NT2/D1 (cell line): ENCODE results near the gene C1GALT1.

Source experiments
- SUZ12 ChIP-seq: IDR thresholded peaks from 2 replicates; pipeline ENCODE4 v1.6.1; 2011; ENCODE audit not compliant: insufficient read length, insufficient read depth; ENCODE audit errors: extremely low read depth
- YY1 ChIP-seq: IDR thresholded peaks from 2 replicates; pipeline ENCODE4 v1.6.1; 2011; ENCODE audit not compliant: insufficient read length, insufficient read depth
- ZNF274 ChIP-seq: IDR thresholded peaks from 2 replicates; pipeline ENCODE4 v1.6.1; 2011; ENCODE audit warnings: mild to moderate bottlenecking, low read depth, low read length

DNA sequence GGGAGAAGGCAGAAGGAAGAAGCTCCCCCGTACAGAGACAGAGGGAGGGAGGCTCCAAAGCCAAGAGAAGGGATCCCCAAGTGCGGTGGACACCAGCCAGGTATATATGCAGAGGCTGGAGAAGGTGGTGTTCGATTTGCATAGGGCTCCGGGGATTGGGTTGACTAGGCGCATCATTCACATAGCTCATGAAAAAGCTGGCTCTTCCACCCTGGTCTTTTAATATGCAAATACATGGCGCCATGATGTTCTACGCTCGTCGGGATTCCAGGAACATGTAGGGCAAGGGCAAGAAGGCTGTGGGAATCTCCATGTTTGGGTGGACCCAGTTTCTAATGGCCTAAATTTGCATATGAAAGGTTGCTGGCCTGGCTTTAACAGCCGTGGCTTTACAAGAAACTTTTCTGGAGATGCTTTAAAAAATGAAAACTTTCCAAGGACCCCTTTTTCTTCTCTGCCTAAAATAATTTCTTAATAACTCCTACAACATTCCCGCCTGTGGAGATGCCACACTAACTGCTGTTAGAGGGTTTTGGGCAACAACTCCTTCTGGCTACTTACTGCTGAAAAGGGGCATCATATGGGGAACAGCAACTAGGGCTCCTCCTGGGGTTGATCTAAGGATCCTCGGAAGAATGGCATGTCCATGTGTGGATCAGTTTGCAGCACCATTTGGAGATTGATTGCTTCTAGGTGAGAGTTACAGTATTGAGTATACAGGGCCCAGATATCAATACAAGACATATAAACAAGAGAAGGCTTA is 28.3 kb downstream of the C1GALT1 start:
- TF ChIP-seq ZNF274 (no peak), YY1 (peak; percentile 56), SUZ12 (no peak)
